KOPT-K1 (cell line): Measurements from ENCODE around the gene DLD.
"Not testable (repeated sequence)": the region's sequence is repeated elsewhere in the genome, so short reads cannot be mapped to it uniquely, and the experiment has no call there.

Source experiments
- H3K27ac ChIP-seq: fragments of 200-600 bp; sonication (generic); 2 replicates; pipeline ENCODE4 v1.5.1; 2016; ENCODE audit warnings: antibody characterized with exemption, mild to moderate bottlenecking, low read depth, low read length; ENCODE audit not compliant: poor library complexity, severe bottlenecking
- H3K36me3 ChIP-seq: fragments of 200-600 bp; sonication (generic); 2 replicates; pipeline ENCODE4 v1.5.1; 2017; ENCODE audit warnings: antibody characterized with exemption, mild to moderate bottlenecking, low read length, moderate library complexity; ENCODE audit not compliant: insufficient read depth
- H3K9me3 ChIP-seq: fragments of 200-600 bp; sonication (generic); 2 replicates; pipeline ENCODE4 v1.5.1; 2017; ENCODE audit warnings: antibody characterized with exemption, low read length, mild to moderate bottlenecking; ENCODE audit not compliant: insufficient read depth, poor library complexity, severe bottlenecking

DLD gene

DNA sequence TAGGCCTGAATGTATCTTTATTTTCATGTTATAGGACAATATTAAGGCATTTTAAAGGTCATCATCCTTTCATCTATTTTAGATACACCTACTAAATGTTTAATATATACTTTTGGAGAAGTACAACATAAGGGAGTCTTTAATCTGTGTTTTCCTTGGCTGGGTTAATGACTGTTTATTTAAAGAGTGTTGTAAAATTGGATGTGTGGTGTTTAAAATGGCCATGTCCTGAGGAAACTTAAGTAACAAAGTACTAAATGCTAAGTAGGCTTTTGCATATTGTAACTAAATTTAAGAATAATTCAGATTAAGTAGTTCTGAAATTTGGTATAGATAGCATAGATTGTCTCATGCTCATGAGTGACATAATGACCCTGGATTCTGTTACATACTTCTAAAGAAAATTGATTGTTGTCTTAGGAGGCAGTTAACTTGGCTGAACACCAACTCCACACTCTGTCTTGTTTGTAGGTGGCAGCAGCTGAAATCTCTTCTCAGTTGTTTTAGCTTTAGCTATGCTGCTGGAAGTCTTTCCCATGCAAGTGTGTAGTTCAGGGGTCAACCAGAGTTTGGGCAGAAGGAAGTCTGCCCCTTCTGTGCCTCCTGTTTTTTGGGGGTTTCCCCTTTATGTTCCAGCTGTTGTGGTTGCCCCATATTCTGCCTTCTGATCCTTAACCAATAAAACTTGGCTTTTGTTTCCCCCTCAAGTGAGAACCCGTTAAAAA, 29.2 kb downstream of the DLD start:
- peaks cover 89% of the 10 kb centered on the region for H3K36me3 ChIP-seq
- no peak overlapping the region for H3K27ac ChIP-seq
- no peaks in the 10 kb centered on the region for H3K9me3 ChIP-seq

DNA sequence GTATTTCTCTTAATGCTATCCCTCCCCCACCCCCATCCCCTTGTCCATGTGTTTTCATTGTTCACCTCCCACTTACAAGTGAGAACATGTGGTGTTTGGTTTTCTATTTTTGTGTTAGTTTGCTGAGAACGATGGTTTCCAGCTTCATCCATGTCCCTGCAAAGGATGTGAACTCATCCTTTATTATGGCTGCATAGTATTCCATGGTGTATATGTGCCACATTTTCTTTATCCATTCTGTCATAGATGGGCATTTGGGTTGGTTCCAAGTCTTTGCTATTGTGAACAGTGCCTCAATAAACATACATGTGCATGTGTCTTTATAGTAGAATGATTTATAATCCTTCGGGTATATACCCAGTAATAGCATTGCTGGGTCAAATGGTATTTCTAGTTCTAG, 30.8 kb downstream of the DLD start:
- not testable (repeated sequence) for H3K9me3 ChIP-seq, H3K27ac ChIP-seq
- peaks cover 88% of the 10 kb centered on the region for H3K36me3 ChIP-seq

DNA sequence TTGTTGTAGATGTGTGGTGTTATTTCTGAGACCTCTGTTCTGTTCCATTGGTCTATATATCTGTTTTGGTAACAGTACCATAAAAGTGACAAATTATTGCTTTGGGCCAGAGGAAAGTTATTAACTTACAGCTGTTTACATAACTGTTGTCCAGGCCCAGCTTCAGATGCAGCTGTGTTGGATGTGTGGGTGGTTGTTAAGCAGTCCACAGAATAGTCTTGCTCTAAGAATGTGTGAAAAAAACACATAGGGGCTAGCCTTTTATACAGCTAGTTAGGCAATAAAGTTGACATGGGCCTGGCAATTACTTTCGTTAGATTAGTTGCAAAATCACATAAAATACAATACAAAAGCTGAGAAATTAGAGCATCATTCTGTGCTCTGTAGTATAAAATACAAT, 31.9 kb downstream of the DLD start:
- peaks cover 86% of the 10 kb centered on the region for H3K36me3 ChIP-seq
- H3K27ac ChIP-seq = no peak overlapping the region
- H3K9me3 ChIP-seq = no peaks in the 10 kb centered on the region

DNA sequence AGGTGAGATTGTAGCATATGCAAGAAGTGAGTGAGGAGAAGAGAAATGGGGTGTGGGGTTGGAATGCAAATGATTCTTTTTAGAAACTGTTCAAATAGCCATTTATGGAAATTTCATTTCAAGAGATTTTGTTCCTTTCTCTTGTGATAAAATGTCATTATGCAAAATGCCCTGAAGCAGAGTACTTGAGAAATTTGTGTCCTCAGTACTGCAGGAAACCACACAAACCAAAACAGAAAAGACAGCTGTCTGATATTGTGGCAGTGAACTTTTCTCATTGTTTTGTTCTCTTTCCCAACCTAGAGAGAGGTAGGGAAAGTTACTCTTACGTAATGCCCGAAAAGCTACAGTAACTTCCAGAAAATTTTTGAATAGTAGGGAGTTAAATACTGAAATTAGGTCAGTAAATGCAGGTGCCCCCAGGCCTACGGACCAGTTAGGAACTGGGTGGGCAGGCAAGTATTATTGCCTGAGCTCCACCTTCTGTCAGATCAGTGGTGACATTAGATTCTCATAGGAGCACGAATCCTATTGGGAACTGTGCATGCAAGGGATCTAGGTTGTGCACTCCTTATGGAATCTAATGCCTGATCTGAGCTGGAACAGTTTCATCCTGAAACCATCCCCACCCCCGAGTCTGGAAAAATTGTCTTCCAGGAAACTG, 34.0 kb downstream of the DLD start:
- Histone ChIP-seq H3K36me3 (peaks cover 78% of the 10 kb centered on the region), H3K9me3 (no peaks in the 10 kb centered on the region), H3K27ac (peak overlapping the region; percentile 11)

DNA sequence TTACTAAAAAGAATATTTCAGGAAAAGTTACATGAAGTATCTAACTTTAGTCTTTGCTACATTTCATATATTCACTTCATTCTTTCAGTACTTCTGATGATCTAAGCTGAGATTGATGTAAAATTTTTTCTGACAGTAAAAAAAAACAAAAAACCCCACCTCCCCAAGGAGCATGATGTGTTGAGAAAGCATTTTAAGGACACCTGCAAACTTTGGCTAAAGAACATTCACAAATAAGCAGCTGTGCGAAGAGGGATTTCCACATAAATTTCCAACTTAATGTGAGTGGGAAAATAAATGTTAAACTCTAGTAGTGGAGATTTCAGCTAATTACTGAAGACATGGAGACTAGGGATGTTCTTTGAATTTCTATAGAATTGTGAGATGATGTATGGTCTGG, 35.5 kb downstream of the DLD start:
- Histone ChIP-seq H3K27ac (no peak overlapping the region), H3K9me3 (no peaks in the 10 kb centered on the region), H3K36me3 (peaks cover 74% of the 10 kb centered on the region)

DNA sequence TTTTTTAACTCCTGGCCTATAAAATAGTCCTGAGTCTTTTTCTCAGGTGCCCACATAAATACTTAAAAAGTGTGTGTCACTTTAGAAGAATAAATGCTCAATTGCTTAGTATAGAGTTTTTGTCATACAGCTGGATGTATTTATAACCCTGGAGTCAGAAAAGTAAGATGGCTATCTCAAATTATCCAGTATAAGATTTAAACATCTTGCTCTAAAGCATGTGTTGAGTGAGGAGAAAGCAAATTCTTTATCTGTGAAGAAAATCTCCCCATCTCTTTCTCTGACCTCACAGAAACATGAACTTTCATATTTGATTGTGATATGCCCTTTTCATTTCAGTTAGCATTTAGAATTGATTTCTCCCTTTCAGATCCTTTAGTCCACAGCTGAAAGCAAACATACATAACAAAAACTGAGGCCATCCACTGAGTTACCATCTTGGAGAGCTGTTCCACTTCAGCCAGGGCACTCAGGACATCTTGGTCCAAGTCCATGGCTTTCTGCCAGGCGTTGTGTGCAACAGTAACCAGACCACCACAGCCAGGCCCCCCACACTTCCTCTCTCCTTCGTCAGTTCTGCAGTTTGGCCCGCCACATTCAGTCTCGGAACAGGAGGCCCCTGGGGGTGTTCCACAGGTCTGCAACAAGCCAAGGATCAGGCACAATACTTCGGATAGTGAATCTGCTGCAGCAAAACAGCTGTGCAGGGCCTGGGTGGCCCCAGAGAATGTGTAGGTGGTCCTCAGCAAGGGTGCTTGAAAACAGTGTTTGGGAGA, 40.9 kb downstream of the DLD start:
- Histone ChIP-seq H3K36me3 (peaks cover 47% of the 10 kb centered on the region), H3K9me3 (no peaks in the 10 kb centered on the region), H3K27ac (no peak overlapping the region)

DNA sequence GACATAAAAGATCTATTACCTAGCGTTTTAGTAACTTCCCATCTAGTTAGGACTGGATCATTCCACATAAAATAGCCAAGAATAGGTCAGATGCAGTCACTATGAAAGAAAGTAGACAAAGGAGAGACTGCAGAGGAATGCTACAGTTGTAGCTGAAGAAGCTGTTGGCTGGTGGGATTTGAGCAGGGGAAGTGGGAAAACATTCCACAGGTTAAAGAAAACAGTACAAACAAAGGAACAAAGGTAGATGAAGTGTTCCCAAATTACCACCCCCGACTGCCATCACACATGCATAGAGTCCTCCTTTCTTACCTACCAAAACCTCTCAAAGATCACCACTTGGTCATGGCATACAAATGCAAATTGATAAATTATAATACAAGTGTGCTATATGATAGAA, 41.8 kb downstream of the DLD start:
- Histone ChIP-seq H3K9me3 (no peaks in the 10 kb centered on the region), H3K27ac (no peak overlapping the region), H3K36me3 (peaks cover 39% of the 10 kb centered on the region)

DNA sequence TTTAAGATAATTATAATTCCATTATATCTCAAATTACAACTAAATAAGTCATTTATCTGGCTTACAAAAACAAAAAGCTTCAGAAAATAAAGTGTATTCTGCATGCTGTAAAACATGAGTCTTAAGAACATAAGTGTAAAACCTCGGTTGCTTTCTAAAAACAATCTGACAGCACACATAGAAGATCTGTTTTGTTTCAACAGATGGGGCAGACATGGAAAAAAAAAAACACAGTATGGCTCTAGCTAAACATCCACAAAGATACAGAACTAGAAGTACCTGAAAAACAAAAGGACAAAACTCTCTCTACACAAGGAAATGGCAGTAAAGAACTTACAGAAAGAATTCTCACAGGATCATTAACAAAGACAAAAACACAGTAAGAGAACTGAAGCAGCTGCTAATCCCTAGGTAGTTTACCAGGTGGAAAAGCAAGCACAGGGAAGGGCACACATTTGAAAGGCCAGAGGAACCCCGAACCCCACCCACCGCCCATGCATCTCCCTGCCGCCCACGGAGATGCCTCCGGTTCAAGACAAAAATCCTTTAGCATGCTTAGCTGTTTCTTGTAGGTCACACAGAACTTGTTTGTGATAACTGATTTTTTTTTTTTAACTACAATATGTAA, 42.5 kb downstream of the DLD start:
- peaks cover 33% of the 10 kb centered on the region for H3K36me3 ChIP-seq
- H3K27ac ChIP-seq = no peak overlapping the region

DNA sequence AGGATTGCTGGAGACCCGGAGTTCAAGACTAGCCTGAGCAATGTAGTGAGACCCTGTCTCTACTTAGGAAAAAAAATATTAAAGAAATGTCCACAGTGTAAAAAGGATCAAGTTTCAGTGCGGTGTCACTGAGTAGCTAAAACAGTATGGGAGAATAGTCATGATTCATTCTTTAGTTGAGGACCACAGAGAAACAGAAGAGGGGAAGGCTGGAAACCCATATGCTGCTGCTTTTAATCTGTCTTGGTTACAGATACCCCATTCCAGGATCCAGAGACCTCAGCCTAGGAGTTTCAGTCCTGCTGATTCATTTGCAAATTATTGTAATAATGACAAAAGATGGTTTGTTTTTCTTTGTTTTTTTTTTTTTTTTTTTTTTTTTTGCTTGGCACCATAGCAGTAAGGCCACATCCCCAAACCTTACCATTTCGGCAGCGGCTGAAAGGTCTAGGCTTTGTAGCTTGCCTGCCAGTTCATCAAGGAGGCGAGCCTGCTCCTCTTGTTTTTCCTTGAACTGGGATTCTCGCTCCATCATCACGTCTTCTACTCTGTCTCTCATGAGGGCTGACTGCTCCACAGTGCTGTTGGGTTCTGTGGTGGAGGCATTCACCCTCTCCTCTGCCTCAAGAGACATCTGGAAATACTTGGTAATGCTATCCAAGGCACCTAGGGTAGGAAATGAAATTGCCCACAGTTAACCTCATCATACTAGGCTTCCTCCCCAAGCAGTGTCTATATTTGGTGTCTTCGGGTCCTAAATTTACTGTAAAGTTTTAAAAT, 44.2 kb downstream of the DLD start:
- Histone ChIP-seq H3K36me3 (peaks cover 34% of the 10 kb centered on the region), H3K9me3 (no peaks in the 10 kb centered on the region), H3K27ac (no peak overlapping the region)

More for the DNA sequence above, 42.5 kb downstream of the DLD start:
- no peaks in the 10 kb centered on the region for H3K9me3 ChIP-seq

DNA sequence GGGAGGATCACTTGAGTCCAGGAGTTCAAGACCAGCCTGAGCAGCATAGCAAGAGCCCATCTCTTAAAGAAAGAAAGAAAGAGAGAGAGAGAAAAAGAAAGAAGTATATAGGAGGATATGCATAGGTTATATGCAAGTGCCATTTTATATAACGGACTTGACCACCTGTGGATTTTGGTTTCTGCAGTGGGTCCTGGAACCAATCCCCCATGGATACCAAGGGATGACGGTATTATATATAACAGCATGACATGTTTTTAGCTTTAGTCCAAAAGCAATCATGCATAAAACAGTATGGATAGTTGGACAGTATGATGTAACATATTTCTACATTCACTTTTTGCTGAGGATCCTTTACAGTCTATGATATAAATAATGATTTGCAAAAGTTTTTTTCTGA, 45.3 kb downstream of the DLD start:
- Histone ChIP-seq H3K27ac (no peak overlapping the region), H3K36me3 (peaks cover 30% of the 10 kb centered on the region)

DNA sequence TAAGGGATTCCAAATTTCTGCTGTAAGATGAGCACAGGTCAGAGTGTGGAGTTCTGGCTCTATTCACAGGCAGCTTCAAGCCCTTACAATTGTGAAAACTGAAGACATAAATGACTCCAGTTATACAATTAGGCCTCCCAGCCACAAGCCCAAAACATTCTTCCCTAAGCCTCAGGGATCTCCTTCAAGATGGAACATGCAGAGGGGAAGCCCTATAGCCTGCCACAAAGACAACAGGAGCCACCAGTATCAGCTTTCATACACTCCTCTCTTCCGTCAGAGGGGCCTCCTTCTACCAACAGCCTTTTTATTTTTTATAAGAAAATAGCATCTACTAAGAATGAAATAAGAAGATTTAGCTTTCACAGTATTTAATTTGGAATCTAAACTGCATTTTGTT, 46.5 kb downstream of the DLD start:
- Histone ChIP-seq H3K9me3 (no peaks in the 10 kb centered on the region), H3K36me3 (peaks cover 18% of the 10 kb centered on the region), H3K27ac (no peak overlapping the region)

More for the DNA sequence above, 45.3 kb downstream of the DLD start:
- H3K9me3 ChIP-seq = no peaks in the 10 kb centered on the region

DNA sequence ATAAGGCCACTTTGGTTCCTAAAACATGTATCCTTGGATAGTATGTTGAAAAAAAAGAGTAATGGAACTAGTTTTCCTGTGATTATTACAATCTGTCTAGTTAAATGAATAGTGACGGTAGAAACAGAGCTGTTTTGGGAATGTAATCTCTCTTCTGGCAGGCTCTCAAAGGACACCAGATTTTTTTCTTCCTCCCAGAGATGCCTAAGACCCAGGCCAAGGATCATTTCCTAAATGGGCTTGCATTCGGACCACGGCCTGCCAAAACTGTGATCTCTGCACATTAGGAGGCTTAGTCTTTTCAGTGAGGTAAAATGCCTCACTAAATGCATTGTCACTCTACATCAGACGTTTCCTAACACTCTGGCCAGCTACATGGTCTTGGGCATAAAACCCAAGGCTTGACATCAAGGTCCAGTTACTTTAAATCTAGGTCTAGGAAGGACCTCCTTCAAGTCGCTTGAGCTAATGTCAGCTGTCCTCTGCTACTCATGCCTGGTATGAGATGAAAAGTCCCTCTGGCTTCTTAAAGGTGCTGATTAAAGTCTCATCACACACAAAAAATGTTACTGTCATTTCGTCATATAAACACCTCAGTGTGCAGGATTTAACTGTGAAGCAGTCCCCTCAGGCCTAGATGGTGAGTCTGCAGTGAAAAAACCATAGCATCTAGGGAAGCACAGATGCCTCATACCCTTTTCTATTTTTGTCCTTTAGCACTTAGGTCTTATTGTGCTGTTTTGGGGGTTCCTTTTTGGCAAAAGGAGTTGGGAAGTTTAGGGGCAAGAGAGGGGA, 47.7 kb downstream of the DLD start:
- peaks cover 13% of the 10 kb centered on the region for H3K36me3 ChIP-seq
- H3K9me3 ChIP-seq = no peaks in the 10 kb centered on the region
- no peak overlapping the region for H3K27ac ChIP-seq

DNA sequence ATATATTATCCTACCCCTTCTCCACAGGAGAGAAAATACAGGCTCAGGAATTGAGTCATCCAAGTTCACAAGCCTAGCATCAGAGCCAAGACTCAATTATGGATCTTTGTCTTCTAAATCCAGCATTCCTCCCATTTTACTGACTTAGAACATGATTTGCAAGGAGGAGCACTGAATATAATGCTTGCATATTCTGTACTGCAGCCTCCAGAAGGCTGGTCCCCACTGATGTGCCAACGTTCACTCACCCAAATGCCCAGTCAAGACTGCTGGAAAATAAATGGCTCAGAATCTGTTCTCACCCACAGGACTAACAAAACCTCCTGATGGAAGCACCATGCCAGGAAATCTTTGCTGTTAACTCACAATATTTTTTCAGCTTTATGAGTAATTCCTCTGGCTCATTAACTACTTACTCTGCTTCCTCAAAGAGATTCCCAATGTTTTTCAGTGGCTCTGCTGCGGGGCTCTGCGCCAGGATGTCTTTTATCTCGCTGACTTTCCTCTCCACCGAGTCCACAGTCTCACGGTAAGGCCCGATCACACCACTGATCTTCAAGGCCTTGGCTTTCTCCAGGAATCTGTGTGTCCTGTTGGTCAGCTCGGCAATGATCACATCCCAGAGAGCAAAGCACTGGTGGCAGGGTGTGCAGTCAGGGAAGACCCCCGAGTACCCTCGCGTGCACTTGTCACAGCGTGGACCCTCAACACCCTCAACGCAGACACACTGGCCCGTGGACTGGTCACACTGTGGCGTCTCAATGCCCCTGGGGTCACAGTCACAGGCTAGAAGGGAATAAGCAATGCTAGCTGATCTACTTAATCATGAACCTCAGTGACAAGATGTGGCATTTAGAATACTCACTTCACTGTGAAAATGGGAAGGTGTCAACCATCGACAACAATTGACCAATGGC, 48.8 kb downstream of the DLD start:
- no peaks in the 10 kb centered on the region for H3K9me3 ChIP-seq
- peaks cover 13% of the 10 kb centered on the region; the same call in 1 of the 2 replicates for H3K36me3 ChIP-seq
- H3K27ac ChIP-seq = no peak overlapping the region
